PC-3 (cell line): Measurements from ENCODE around the gene PACSIN2.

ENCODE experiments used
- EZH2phosphoT487 ChIP-seq: fragments of 300-600 bp; sonication (generic); IDR thresholded peaks from 2 replicates; pipeline ENCODE4 v1.6.1; 2018; ENCODE audit warnings: mild to moderate bottlenecking, antibody characterized with exemption, low read length, borderline replicate concordance
- TF ChIP-seq, protein P1 (sequence below): fragments of 300-600 bp; sonication (generic); conservative IDR thresholded peaks from 2 replicates; pipeline ENCODE4 v1.5.1; 2017; ENCODE audit warnings: antibody characterized with exemption, low read depth, mild to moderate bottlenecking, low read length

DNA sequence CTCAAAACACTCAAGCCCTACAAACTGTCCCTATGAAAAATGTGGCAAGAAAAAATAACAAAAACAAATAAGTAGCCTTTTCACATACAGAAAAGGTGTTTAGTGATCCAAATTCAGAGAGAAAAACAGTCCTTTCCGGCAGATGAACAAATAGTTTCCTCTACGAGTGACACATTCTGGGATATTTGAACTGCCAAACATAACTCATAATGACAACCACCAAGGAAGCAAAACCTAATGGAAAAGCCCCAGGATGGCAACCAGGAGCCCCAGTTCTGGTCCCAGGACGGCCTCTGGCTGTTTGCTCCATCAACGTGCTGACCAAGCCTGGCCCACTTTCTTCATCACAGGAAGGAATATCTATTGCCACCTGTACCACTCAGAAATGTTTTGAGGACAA lies 6.0 kb downstream of the PACSIN2 start:
- TF ChIP-seq, protein P1, sequence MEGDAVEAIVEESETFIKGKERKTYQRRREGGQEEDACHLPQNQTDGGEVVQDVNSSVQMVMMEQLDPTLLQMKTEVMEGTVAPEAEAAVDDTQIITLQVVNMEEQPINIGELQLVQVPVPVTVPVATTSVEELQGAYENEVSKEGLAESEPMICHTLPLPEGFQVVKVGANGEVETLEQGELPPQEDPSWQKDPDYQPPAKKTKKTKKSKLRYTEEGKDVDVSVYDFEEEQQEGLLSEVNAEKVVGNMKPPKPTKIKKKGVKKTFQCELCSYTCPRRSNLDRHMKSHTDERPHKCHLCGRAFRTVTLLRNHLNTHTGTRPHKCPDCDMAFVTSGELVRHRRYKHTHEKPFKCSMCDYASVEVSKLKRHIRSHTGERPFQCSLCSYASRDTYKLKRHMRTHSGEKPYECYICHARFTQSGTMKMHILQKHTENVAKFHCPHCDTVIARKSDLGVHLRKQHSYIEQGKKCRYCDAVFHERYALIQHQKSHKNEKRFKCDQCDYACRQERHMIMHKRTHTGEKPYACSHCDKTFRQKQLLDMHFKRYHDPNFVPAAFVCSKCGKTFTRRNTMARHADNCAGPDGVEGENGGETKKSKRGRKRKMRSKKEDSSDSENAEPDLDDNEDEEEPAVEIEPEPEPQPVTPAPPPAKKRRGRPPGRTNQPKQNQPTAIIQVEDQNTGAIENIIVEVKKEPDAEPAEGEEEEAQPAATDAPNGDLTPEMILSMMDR = no peak
- TF ChIP-seq EZH2phosphoT487 = no peak
